Central memory CD4-positive, alpha-beta T cell (primary cell): ENCODE measurements around the gene TTC13.

Experiments
- DNase-seq: peaks from one replicate; pipeline ENCODE4 v3.0.0; 2022

TTC13 gene

GRCh38 chr1:230948903-230949302 is 29.8 kb downstream of the TTC13 start:
- no peak for DNase-seq

GRCh38 chr1:230948301-230948700 is 30.4 kb downstream of the TTC13 start:
- no peak for DNase-seq

- DNase-seq = no peak
Observed at GRCh38 chr1:230943048-230943593, 35.5 kb downstream of the TTC13 start.

- DNase-seq = no peak
Observed at GRCh38 chr1:230940848-230941247, 37.8 kb downstream of the TTC13 start.

GRCh38 chr1:230939806-230940489 is 38.7 kb downstream of the TTC13 start:
- DNase-seq = no peak

GRCh38 chr1:230938924-230939368 is 39.7 kb downstream of the TTC13 start:
- no peak for DNase-seq

GRCh38 chr1:230937371-230937770 is 41.3 kb downstream of the TTC13 start:
- no peak for DNase-seq

- no peak for DNase-seq
Observed at GRCh38 chr1:230936475-230936874, 42.2 kb downstream of the TTC13 start.

GRCh38 chr1:230935852-230936251 is 42.8 kb downstream of the TTC13 start:
- DNase-seq = no peak

- DNase-seq = no peak
Observed at GRCh38 chr1:230930986-230931385, 47.7 kb downstream of the TTC13 start.

GRCh38 chr1:230926182-230926581 is 52.5 kb downstream of the TTC13 start:
- DNase-seq = no peak

- DNase-seq = no peak
Observed at GRCh38 chr1:230925608-230926007, 53.1 kb downstream of the TTC13 start.

- no peak for DNase-seq
Observed at GRCh38 chr1:230923176-230923575, 55.5 kb downstream of the TTC13 start.

GRCh38 chr1:230922620-230923019 is 56.0 kb downstream of the TTC13 start:
- DNase-seq = no peak

GRCh38 chr1:230919207-230919606 is 59.5 kb downstream of the TTC13 start:
- DNase-seq = no peak

- DNase-seq = peak; percentile 62
Observed at GRCh38 chr1:230917284-230918135, 61.2 kb downstream of the TTC13 start.

GRCh38 chr1:230916587-230917283 is 61.9 kb downstream of the TTC13 start:
- DNase-seq = no peak

- DNase-seq = no peak
Observed at GRCh38 chr1:230915078-230915477, 63.6 kb downstream of the TTC13 start.

GRCh38 chr1:230913496-230913895 is 65.2 kb downstream of the TTC13 start:
- DNase-seq = no peak

GRCh38 chr1:230910755-230911117 is 67.9 kb downstream of the TTC13 start:
- no peak for DNase-seq

- no peak for DNase-seq
Observed at GRCh38 chr1:230909974-230910754, 68.5 kb downstream of the TTC13 start.

GRCh38 chr1:230907472-230908205 is 71.0 kb downstream of the TTC13 start:
- no peak for DNase-seq
